ENCODE data around the gene SLC25A1. TPM values are rescaled to one million over a fixed set of nuclear protein-coding genes. Genes with fewer than 3 reads are reported as not detected.
"Not testable (repeated sequence)": the region's sequence is repeated elsewhere in the genome, so short reads cannot be mapped to it uniquely, and the experiment has no call there.

SLC25A1 gene
- total RNA-seq, 1 donor from 2014 or later: 130 TPM

- no peak for DNase-seq (ENCODE audit: low spot score)
These were observed 27.8 kb upstream of the SLC25A1 start for GRCh38 chr22:19206287-19206686.

- no peak for DNase-seq (ENCODE audit: low spot score)
These were observed 26.1 kb upstream of the SLC25A1 start for GRCh38 chr22:19204640-19205039.

DNA sequence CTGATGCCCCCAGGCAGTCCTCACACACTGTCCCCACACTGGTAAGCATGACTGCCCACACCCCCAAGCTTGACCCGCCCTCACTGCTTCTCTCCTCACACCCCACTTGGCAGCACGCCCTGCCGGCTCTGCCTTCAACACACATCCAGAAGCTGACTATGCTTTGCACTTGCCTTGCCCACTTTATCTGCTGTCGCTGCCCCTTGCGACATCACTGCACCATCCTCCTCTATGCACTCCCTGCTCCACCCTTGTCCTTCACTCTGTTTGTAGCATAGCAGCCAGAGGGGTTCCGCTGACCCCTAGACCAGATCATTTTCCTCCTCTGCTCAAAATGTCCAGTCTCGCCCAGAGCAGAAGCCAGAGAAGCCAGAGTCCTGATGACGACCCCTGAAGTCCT, 25.3 kb upstream of the SLC25A1 start:
- DNase-seq (ENCODE audit: low spot score): no peak

DNA sequence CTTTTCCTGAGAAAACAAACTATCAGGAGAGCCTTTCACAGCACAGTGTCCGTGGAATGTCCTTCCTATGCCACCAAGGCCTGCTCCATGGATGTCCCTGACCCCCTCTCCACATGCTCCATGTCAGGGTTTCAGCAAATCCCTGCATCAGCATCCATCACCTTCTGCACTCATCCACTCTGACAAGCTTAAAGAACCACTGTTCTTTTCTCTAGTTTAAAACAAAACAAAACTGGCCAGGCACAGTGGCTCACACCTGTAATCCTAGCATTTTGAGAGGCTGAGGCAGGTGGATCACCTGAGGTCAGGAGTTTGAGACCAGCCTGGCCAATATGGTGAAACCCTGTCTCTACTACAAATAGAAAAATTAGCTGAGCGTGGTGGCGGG, 24.3 kb upstream of the SLC25A1 start:
- not testable (repeated sequence) for DNase-seq (ENCODE audit: low spot score)

- DNase-seq (ENCODE audit: low spot score): no peak
These were observed 23.6 kb upstream of the SLC25A1 start for GRCh38 chr22:19201869-19202798.

- DNase-seq (ENCODE audit: low spot score): no peak
These were observed 22.8 kb upstream of the SLC25A1 start for GRCh38 chr22:19201130-19201868.

DNA sequence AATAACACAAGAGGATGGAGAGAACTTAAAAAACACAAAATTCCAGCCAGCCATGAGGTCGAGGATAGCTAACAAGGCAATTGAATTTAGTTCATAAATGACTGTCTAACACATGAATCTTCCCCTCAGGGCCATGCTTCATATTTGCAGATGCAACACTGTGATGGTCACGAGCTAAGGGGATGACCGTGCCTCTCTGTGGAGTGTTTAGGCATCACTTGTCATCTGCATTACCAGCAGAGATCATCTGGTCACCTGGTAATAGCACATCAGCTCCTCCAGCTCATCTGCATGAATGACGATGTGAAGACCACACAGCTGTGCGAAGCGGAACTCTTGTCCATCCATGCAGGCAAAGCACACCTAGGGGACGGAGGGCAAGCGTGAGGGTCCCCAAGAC, 20.9 kb upstream of the SLC25A1 start:
- no peak for DNase-seq (ENCODE audit: low spot score)

DNA sequence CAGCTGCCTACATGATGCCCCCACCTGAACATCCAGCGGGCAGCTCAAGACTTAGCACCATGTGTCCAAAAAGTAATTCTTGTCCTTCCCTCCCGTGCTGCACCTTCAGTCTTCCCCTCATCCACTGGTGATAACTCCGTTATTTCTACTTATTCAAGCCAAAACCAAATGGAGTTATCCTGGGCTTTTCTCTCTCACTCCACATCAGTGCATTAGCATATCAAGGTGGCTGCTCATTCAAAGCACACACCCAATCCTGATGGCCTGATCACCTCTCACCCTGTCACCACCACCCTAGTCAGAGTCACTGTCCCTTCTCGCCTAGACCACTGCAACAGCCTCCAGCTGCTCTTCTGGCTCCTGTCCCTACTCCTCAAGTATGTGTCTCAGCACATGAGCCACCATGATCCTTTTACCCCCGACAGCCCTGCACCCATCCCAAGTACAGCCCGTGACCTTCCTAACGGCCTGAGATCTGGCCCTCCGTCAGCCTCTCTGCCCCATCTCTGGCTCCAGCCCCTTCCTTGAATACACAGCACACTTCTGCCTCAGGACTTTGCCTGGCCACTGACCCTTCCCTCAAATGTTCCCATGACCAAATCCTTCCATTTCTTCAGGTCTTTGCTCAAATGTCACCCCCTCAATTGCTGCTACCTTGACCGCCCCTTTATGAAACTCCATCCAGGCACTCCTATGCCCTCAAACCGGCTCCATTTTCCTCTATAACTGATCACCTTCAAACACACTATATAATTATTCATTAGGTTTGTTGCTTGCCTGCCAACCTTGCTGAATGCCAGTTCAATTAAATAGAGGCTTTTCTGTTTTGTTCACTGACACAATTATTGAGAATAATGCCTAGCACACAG, 19.7 kb upstream of the SLC25A1 start:
- no peak for DNase-seq (ENCODE audit: low spot score)

GRCh38 chr22:19196841-19197612, 18.5 kb upstream of the SLC25A1 start:
- no peak for DNase-seq (ENCODE audit: low spot score)

GRCh38 chr22:19195796-19196731, 17.5 kb upstream of the SLC25A1 start:
- no peak for DNase-seq (ENCODE audit: low spot score)

DNA sequence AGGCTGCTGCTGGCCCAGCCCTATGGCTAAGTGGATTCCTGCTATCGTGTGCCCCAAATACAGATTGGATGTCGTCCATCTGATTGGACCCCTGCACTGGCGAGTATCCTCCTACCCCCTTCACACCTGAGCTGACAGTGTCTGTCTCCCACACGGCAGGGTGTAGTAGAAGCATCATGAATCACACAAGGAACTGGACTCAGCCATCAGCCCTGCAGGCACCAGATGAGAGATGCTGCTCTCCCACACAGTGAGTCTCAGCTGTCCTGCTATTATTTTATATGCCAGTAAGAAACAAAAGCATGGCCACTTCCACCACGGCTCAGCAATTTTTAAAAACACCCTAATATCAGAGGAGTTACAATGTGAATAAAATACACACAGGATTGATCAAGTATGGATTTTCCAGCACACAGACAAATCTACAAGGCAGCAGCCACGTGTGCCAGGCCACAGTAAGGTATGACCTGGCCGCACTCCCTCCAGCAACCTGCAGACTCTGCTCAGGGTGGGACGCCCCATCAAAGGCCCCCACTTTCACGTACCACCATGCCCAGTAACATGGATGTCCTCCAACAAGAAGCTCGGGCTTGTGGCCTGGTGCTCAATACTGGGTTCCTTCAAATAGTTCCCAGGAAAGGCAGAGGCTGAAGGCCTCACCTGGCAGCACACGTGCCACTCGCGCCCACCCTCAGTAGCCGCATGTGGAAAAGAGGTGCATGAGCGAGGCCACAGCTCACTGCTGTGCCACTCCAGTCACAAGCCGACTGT, 16.4 kb upstream of the SLC25A1 start:
- no peak for DNase-seq (ENCODE audit: low spot score)

DNA sequence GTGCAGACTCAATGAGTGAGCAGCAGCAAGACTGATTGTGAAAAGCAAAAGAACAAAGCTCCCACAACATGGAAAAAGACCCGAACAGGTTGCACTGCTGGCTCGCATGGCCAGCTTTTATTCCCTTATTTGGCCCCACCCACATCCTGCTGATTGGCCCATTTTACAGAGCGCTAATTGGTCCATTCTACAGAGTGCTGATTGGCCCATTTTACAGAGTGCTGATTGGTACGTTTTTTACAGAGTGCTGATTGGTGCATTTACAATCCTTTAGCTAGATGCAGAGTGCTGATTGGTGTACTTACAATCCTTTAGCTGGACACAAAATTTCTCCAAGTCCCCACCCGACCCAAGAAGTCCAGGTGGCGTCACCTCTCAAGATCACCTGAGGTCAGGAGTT, 15.3 kb upstream of the SLC25A1 start:
- DNase-seq (ENCODE audit: low spot score): no peak

GRCh38 chr22:19187716-19188563, 9.4 kb upstream of the SLC25A1 start:
- no peak for DNase-seq (ENCODE audit: low spot score)

- no peak for DNase-seq (ENCODE audit: low spot score)
These were observed 5.9 kb upstream of the SLC25A1 start for GRCh38 chr22:19184276-19184997.

DNA sequence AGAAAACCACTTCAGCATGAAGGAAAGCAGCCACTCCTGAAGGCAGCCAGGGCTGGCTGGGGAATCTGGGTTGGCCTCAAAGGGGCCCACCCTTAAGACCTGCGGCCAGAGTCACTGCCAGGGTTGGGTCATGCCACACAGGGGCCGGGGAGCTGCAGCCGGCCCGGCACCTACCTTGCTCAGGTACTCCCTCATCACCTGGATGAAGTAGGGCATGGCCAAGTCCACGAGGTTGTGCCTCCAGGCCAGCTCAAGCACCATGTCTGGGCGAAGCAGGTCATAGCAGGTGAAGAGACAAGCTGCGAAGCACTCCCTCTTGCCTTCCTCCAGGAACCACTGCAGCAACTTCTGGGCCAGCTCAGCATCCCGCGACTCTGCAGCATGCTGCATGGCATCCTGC, 4.7 kb upstream of the SLC25A1 start:
- no peak for DNase-seq (ENCODE audit: low spot score)

DNA sequence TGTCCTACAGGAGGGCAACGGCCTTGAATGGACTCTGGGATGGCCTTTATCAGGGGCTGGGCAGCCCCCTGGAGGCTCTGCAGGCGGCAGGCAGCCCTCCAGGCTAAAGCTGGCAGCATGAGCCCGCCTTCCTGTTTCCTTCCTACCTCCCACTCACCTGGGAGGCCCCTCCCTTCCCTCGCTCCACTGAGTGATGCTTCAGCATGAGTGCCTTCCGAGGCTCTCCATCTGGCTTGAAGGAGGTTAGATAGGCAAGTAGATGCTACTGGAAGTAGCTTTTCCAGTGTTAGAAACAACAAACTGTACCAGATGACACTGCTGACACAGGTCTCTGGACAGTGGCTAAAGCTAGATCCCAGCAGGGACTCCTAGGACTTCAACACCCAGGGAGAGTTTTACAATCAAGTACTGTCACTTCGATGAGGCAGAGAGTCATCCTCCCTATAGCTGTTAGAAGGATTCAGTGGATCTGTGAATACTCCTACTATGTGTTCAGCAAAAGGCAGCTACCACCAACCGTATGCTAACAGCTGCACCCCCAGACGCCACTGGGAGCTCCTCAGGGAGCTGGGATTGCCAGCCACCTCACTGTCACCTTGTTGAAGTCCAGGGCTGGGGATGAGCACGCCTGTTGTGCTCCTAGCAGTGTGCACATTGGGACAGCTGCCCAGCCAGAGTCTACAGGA, 4.1 kb upstream of the SLC25A1 start:
- DNase-seq (ENCODE audit: low spot score): no peak

Measured in mucosa of gallbladder (tissue), 1 donor.